ENCODE data around the gene GIMAP7.
"Not testable (repeated sequence)": the region's sequence is repeated elsewhere in the genome, so short reads cannot be mapped to it uniquely, and the experiment has no call there.

GIMAP7 gene

GRCh38 chr7:150515248-150516147, 826 bp downstream of the GIMAP7 start:
- DNase-seq, result no peak

GRCh38 chr7:150516956-150517745, 2.5 kb downstream of the GIMAP7 start:
- no peak for DNase-seq

- no peak for DNase-seq
These were observed 4.6 kb downstream of the GIMAP7 start for GRCh38 chr7:150519310-150519709.

GRCh38 chr7:150520145-150520544, 5.5 kb downstream of the GIMAP7 start:
- no peak for DNase-seq

- DNase-seq, result not testable (repeated sequence)
These were observed 8.3 kb downstream of the GIMAP7 start for GRCh38 chr7:150522931-150523330.

- no peak for DNase-seq
These were observed 9.3 kb downstream of the GIMAP7 start for GRCh38 chr7:150524018-150524417.

- DNase-seq, result no peak
These were observed 17.0 kb downstream of the GIMAP7 start for GRCh38 chr7:150531704-150532103.

GRCh38 chr7:150538259-150538658, 23.6 kb downstream of the GIMAP7 start:
- no peak for DNase-seq

GRCh38 chr7:150553163-150553562, 38.5 kb downstream of the GIMAP7 start:
- DNase-seq, result no peak

GRCh38 chr7:150556521-150557138, 42.0 kb downstream of the GIMAP7 start:
- DNase-seq, result no peak

GRCh38 chr7:150560486-150560885, 45.8 kb downstream of the GIMAP7 start:
- DNase-seq, result no peak

GRCh38 chr7:150562919-150563318, 48.2 kb downstream of the GIMAP7 start:
- DNase-seq, result no peak

- no peak for DNase-seq
These were observed 49.3 kb downstream of the GIMAP7 start for GRCh38 chr7:150564006-150564405.

- no peak for DNase-seq
These were observed 49.9 kb downstream of the GIMAP7 start for GRCh38 chr7:150564566-150564965.

- no peak for DNase-seq
These were observed 50.6 kb downstream of the GIMAP7 start for GRCh38 chr7:150565239-150565638.

GRCh38 chr7:150566123-150566522, 51.5 kb downstream of the GIMAP7 start:
- no peak for DNase-seq

GRCh38 chr7:150566572-150566971, 51.9 kb downstream of the GIMAP7 start:
- no peak for DNase-seq

- no peak for DNase-seq
These were observed 52.5 kb downstream of the GIMAP7 start, which contains the start of gene GIMAP4 for GRCh38 chr7:150567169-150567568. TSS of gene GIMAP4 (plus strand) at chr7:150567390. CDS start at chr7:150569902, 2,512 bp downstream.

- no peak for DNase-seq
These were observed 53.2 kb downstream of the GIMAP7 start for GRCh38 chr7:150567871-150568301.

- DNase-seq, result no peak
These were observed 54.0 kb downstream of the GIMAP7 start for GRCh38 chr7:150568714-150569113.

- no peak for DNase-seq
These were observed 54.7 kb downstream of the GIMAP7 start for GRCh38 chr7:150569245-150569955.

All from activated CD4-positive, alpha-beta T cell treated with anti-CD3 and anti-CD28 coated beads for 1 hour (primary cell).